Measurements from ENCODE around the gene PRDM16. TPM values are rescaled to one million over a fixed set of nuclear protein-coding genes. Genes with fewer than 3 reads are reported as not detected.

Gene PRDM16
- total and polyA plus RNA-seq, 2 of the 4 experiments (the other 2 are of a cell fraction) = 0.02 TPM; not detected in 1

GRCh38 chr1:3387401-3387800 is 318.4 kb downstream of the PRDM16 start:
- no peak overlapping the region for H2BK5ac ChIP-seq (ENCODE audit: low read depth, low read length, poor library complexity, severe bottlenecking)
- no peak overlapping the region for H2BK120ac ChIP-seq (ENCODE audit: low read depth, low read length)
- DNase-seq (no peak), ATAC-seq (ENCODE audit: low read depth) (no peak)
- TF ChIP-seq RFX5 (IDR thresholded peaks at IDR 0.05; ENCODE audit: low read depth, low read length) (no peak), ELK1 (IDR thresholded peaks at IDR 0.05; ENCODE audit: borderline replicate concordance, low read depth, low read length) (no peak), CHD1 (IDR thresholded peaks at IDR 0.05; ENCODE audit: low read depth, low read length) (no peak), RCOR1 (IDR thresholded peaks at IDR 0.05; ENCODE audit: insufficient replicate concordance, low read length) (no peak), FOS (IDR thresholded peaks at IDR 0.05; ENCODE audit: low read depth, low read length) (no peak), BHLHE40 (IDR thresholded peaks at IDR 0.05; ENCODE audit: low read depth, low read length) (no peak), CEBPB (IDR thresholded peaks at IDR 0.05; ENCODE audit: low read depth, low read length) (no peak), SMC3 (IDR thresholded peaks at IDR 0.05; ENCODE audit: low read depth, low read length) (no peak), RAD21 (IDR thresholded peaks at IDR 0.05; ENCODE audit: low read length) (no peak), CTCF (conservative IDR thresholded peaks at IDR 0.05; ENCODE audit: low read depth, low read length) (no peak), NFE2L2 (IDR thresholded peaks at IDR 0.05; ENCODE audit: low read depth, low read length) (no peak), MAZ (IDR thresholded peaks at IDR 0.05; ENCODE audit: borderline replicate concordance, low read depth, low read length) (no peak), MAFK (IDR thresholded peaks at IDR 0.05; ENCODE audit: low read depth, low read length) (no peak), MXI1 (IDR thresholded peaks at IDR 0.05; ENCODE audit: borderline replicate concordance, low read depth, low read length) (no peak), POLR2A (IDR thresholded peaks at IDR 0.05; ENCODE audit: low read depth, low read length) (no peak)
- TF ChIP-seq, protein P1, sequence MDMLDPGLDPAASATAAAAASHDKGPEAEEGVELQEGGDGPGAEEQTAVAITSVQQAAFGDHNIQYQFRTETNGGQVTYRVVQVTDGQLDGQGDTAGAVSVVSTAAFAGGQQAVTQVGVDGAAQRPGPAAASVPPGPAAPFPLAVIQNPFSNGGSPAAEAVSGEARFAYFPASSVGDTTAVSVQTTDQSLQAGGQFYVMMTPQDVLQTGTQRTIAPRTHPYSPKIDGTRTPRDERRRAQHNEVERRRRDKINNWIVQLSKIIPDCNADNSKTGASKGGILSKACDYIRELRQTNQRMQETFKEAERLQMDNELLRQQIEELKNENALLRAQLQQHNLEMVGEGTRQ (IDR thresholded peaks at IDR 0.05; ENCODE audit: low read depth, low read length) = no peak
- no peak overlapping the region for H4K8ac ChIP-seq (ENCODE audit: low read depth in 2 of 2, low read length in 2 of 2)
- no peak overlapping the region for H2BK15ac ChIP-seq (ENCODE audit: low read depth, low read length)
- no peak overlapping the region for H3K9ac ChIP-seq (ENCODE audit: low read depth, low read length)
- no peaks in the 10 kb centered on the region for H3K9me1 ChIP-seq (ENCODE audit: insufficient read depth, low read length)
- no peak overlapping the region for H3K23ac ChIP-seq (ENCODE audit: low read depth, low read length)
- H4K20me1 ChIP-seq (ENCODE audit: insufficient read depth, low read length) = no peaks in the 10 kb centered on the region
- in situ Hi-C loops (cut with MboI; ENCODE audit: low sequenced_read_pairs) (no loop called here), intact Hi-C loops (cut with micrococcal nuclease) (no loop called here), dilution Hi-C loops (cut with HindIII; ENCODE audit: low sequenced_read_pairs, unreplicated experiment) (no loop called here)
- ChIA-PET CTCF (no interaction called here), POLR2A (ENCODE audit: unreplicated experiment) (no interaction called here)
- H3K4me3 ChIP-seq (ENCODE audit: insufficient read depth, low read depth, low read length) = no peak overlapping the region
- H3K4me2 ChIP-seq (ENCODE audit: low read depth, low read length) = no peak overlapping the region
- H2AFZ ChIP-seq (replicated peaks; ENCODE audit: low read length, poor library complexity) = no peak overlapping the region
- H3K79me1 ChIP-seq (ENCODE audit: low read depth in 1 of 2, low read length in 2 of 2) = no peaks in the 10 kb centered on the region
- no peak overlapping the region for H4K91ac ChIP-seq (ENCODE audit: insufficient read depth, low read depth, low read length)
- H3K4me1 ChIP-seq (ENCODE audit: control insufficient read depth, insufficient read depth, low read length) = no peaks in the 10 kb centered on the region
- H3K56ac ChIP-seq (ENCODE audit: extremely low read depth, insufficient read depth, low read length) = no peak overlapping the region
- H2AK9ac ChIP-seq (replicated peaks; ENCODE audit: low read depth, low read length, poor library complexity) = no peak overlapping the region
- H3K14ac ChIP-seq (replicated peaks; ENCODE audit: low read depth, low read length) = no peak overlapping the region
- WGBS, 2 experiments (ENCODE audit: extremely low coverage in 2 of 2, insufficient read length in 1 of 2) = 80% methylated on average over 2 of the region's 17 CpGs; no CpG with 5 or more reads in 1 of the 2 experiments
- no peaks in the 10 kb centered on the region for H3K9me3 ChIP-seq (ENCODE audit: control insufficient read depth, insufficient read depth, low read length)
- no peak overlapping the region for H4K5ac ChIP-seq (ENCODE audit: low read depth, low read length)
- BruUV-seq (replicated peaks) = no TSS peak
- no peak overlapping the region for H2BK20ac ChIP-seq (ENCODE audit: low read depth, low read length)
- no peak overlapping the region for H2AK5ac ChIP-seq (ENCODE audit: low read depth, low read length)
- H3K4ac ChIP-seq (ENCODE audit: low read depth, low read length) = no peak overlapping the region
- H3K18ac ChIP-seq (ENCODE audit: low read depth, low read length) = no peak overlapping the region
- H3K36me3 ChIP-seq (ENCODE audit: control insufficient read depth, insufficient read depth, low read length) = no peaks in the 10 kb centered on the region
- H3K27me3 ChIP-seq (ENCODE audit: control insufficient read depth, insufficient read depth, low read length) = peaks cover 32% of the 10 kb centered on the region
- no peak overlapping the region for H3K27ac ChIP-seq (ENCODE audit: insufficient read depth, low read length)
